Esophagus squamous epithelium (tissue), 4 donors: Measurements from ENCODE around the gene SMTNL2.

ENCODE experiments used
- POLR2A ChIP-seq, 4 donors: fragments of 450-650 bp; IDR thresholded peaks; one replicate each; pipeline ENCODE4 v1.6.1; 2017; ENCODE audit warnings: antibody characterized with exemption in 4 of 4, mild to moderate bottlenecking in 4 of 4, moderate library complexity in 3 of 4
- TF ChIP-seq, protein P1 (sequence below), 6 experiments: fragments of 450-650 bp in 4 of 6; fragments of 200-600 bp in 2 of 6; sonication (generic) in 2 of 6; IDR thresholded peaks; one replicate each; pipeline ENCODE4 v1.5.1; 2016 to 2019; ENCODE audit warnings: antibody characterized with exemption in 6 of 6, mild to moderate bottlenecking in 4 of 6, moderate library complexity in 4 of 6

DNA sequence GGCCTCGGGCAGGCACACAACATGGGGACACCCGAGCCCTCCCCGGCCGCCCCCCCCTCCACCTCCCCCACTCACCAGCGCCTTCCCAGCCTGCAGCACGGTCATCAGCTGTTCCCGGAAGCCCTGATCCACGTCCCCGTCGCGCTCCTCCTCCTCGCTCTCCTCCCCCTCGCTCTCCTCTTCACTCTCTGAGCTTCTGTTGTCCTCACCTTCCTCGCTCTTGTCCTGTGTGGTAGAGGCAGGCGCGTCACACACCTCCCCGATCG, 39.4 kb upstream of the SMTNL2 start:
- TF ChIP-seq, protein P1, sequence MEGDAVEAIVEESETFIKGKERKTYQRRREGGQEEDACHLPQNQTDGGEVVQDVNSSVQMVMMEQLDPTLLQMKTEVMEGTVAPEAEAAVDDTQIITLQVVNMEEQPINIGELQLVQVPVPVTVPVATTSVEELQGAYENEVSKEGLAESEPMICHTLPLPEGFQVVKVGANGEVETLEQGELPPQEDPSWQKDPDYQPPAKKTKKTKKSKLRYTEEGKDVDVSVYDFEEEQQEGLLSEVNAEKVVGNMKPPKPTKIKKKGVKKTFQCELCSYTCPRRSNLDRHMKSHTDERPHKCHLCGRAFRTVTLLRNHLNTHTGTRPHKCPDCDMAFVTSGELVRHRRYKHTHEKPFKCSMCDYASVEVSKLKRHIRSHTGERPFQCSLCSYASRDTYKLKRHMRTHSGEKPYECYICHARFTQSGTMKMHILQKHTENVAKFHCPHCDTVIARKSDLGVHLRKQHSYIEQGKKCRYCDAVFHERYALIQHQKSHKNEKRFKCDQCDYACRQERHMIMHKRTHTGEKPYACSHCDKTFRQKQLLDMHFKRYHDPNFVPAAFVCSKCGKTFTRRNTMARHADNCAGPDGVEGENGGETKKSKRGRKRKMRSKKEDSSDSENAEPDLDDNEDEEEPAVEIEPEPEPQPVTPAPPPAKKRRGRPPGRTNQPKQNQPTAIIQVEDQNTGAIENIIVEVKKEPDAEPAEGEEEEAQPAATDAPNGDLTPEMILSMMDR (IDR thresholded peaks at IDR 0.05) = no peak
- TF ChIP-seq POLR2A (IDR thresholded peaks at IDR 0.05) = no peak
